ENCODE data around the gene PET100. TPM values are rescaled to one million over a fixed set of nuclear protein-coding genes. Genes with fewer than 3 reads are reported as not detected.

PET100 gene
- total and polyA plus RNA-seq, 10 of the 15 experiments (the other 5 are each of a cell fraction or from before 2014, with no cell fraction given): 47.0 to 462 (median 126) TPM

GRCh38 chr19:7642295-7643030 lies 12.9 kb downstream of the PET100 start:
- CTCF ChIA-PET: interaction anchor here (0.7 to 1.2 kb wide), 2 partner anchors 13 to 74 kb away, joined by 3 read pairs; partner anchors contain the start of gene PET100
- H3K9ac ChIP-seq (ENCODE audit: control insufficient read depth, insufficient read depth, low read length): no peak overlapping the region
- intact Hi-C loops (cut with micrococcal nuclease; ENCODE audit: unreplicated experiment) (no loop called here), in situ Hi-C loops (cut with MboI) (no loop called here)
- no peak for ATAC-seq
- no TSS peak for BruUV-seq (replicated peaks)
- TF ChIP-seq ZNF622 (IDR thresholded peaks at IDR 0.05): no peak
- no peak for TF ChIP-seq RFX5 (IDR thresholded peaks at IDR 0.05; ENCODE audit: low read depth, low read length)
- no peak for TF ChIP-seq SIN3A (IDR thresholded peaks at IDR 0.05; ENCODE audit: low read depth, low read length)
- no peak for TF ChIP-seq STAT1 (conservative IDR thresholded peaks at IDR 0.05)
- no peak for TF ChIP-seq BCL11A (IDR thresholded peaks at IDR 0.05; ENCODE audit: low read depth, low read length)
- TF ChIP-seq EED (IDR thresholded peaks at IDR 0.05; ENCODE audit: low read depth): no peak
- no peak for TF ChIP-seq ZBTB40 (IDR thresholded peaks at IDR 0.05; ENCODE audit: borderline replicate concordance)
- TF ChIP-seq, protein P1, sequence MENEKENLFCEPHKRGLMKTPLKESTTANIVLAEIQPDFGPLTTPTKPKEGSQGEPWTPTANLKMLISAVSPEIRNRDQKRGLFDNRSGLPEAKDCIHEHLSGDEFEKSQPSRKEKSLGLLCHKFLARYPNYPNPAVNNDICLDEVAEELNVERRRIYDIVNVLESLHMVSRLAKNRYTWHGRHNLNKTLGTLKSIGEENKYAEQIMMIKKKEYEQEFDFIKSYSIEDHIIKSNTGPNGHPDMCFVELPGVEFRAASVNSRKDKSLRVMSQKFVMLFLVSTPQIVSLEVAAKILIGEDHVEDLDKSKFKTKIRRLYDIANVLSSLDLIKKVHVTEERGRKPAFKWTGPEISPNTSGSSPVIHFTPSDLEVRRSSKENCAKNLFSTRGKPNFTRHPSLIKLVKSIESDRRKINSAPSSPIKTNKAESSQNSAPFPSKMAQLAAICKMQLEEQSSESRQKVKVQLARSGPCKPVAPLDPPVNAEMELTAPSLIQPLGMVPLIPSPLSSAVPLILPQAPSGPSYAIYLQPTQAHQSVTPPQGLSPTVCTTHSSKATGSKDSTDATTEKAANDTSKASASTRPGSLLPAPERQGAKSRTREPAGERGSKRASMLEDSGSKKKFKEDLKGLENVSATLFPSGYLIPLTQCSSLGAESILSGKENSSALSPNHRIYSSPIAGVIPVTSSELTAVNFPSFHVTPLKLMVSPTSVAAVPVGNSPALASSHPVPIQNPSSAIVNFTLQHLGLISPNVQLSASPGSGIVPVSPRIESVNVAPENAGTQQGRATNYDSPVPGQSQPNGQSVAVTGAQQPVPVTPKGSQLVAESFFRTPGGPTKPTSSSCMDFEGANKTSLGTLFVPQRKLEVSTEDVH (IDR thresholded peaks at IDR 0.05; ENCODE audit: low read depth, partially characterized antibody): no peak
- no peak for TF ChIP-seq ZNF384 (IDR thresholded peaks at IDR 0.05; ENCODE audit: borderline replicate concordance, low read depth, low read length)
- TF ChIP-seq CBFB (IDR thresholded peaks at IDR 0.05; ENCODE audit: low read depth): no peak
- no peak for TF ChIP-seq SRF (IDR thresholded peaks at IDR 0.05; ENCODE audit: low read depth in 2 of 2, low read length in 2 of 2)
- no peak for TF ChIP-seq CEBPB (IDR thresholded peaks at IDR 0.05; ENCODE audit: borderline replicate concordance in 1 of 2, low read depth in 2 of 2, low read length in 2 of 2)
- TF ChIP-seq ZNF207 (IDR thresholded peaks at IDR 0.05; ENCODE audit: borderline replicate concordance): no peak
- no peak for TF ChIP-seq MYC (IDR thresholded peaks at IDR 0.05; ENCODE audit: insufficient read depth, insufficient read length, insufficient replicate concordance, low read length, severe bottlenecking)
- no peak for TF ChIP-seq POLR2AphosphoS5 (IDR thresholded peaks at IDR 0.05; ENCODE audit: low read length)
- TF ChIP-seq, protein P2, sequence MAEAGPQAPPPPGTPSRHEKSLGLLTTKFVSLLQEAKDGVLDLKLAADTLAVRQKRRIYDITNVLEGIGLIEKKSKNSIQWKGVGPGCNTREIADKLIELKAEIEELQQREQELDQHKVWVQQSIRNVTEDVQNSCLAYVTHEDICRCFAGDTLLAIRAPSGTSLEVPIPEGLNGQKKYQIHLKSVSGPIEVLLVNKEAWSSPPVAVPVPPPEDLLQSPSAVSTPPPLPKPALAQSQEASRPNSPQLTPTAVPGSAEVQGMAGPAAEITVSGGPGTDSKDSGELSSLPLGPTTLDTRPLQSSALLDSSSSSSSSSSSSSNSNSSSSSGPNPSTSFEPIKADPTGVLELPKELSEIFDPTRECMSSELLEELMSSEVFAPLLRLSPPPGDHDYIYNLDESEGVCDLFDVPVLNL (IDR thresholded peaks at IDR 0.05; ENCODE audit: low read depth, low read length): no peak
- 87% methylated on average over 19 of the region's 27 CpGs for WGBS (ENCODE audit: insufficient coverage, insufficient replicate concordance, low lambda C conversion rate, missing lambda C conversion rate)
- H3K4me2 ChIP-seq (ENCODE audit: control insufficient read depth, insufficient read depth): no peak overlapping the region
- RAD21 ChIA-PET (ENCODE audit: unreplicated experiment): no interaction called here
- H3K4me3 ChIP-seq: no peak overlapping the region
- no peaks in the 10 kb centered on the region for H4K20me1 ChIP-seq (ENCODE audit: control insufficient read depth, insufficient read depth)
- SMC1A ChIA-PET (ENCODE audit: uncharacterized antibody, unreplicated experiment): no interaction called here
- DNase-seq (ENCODE audit: low read depth, low spot score): no peak
- H3K36me3 ChIP-seq (ENCODE audit: control insufficient read depth in 2 of 2, insufficient read depth in 2 of 2, low read length in 1 of 2): peaks cover 0 to 7% of the 10 kb centered on the region in 2 experiments; a peak in 3 of 4 replicates
- H2AFZ ChIP-seq (ENCODE audit: control insufficient read depth, low read depth, low read length): no peak overlapping the region
- H3K27ac ChIP-seq (ENCODE audit: control insufficient read depth, insufficient read depth): no peak overlapping the region
- no peaks in the 10 kb centered on the region; the same call in 2 of the 3 replicates for H3K9me3 ChIP-seq (replicated peaks; ENCODE audit: control insufficient read depth, insufficient read depth, low read length)
- peaks cover 10% of the 10 kb centered on the region for H3K79me2 ChIP-seq (ENCODE audit: control insufficient read depth, insufficient read depth, low read length)
- H3K4me1 ChIP-seq (ENCODE audit: control insufficient read depth, insufficient read depth, low read length): peaks cover 6% of the 10 kb centered on the region; the same call in 1 of the 2 replicates
- POLR2A ChIA-PET: no interaction called here
- no peak for FAIRE-seq
- no peaks in the 10 kb centered on the region for H3K27me3 ChIP-seq (replicated peaks in 1 of 2; ENCODE audit: control insufficient read depth in 2 of 2, insufficient read depth in 2 of 2, low read length in 1 of 2)

Measured in GM12878 (cell line).